ENCODE measurements around the gene ATF5.
"Not testable (repeated sequence)": the region's sequence is repeated elsewhere in the genome, so short reads cannot be mapped to it uniquely, and the experiment has no call there.

The ATF5 gene

GRCh38 chr19:49949742-49950589 lies 21.0 kb downstream of the ATF5 start:
- no peak for DNase-seq (ENCODE audit: low spot score)

- DNase-seq (ENCODE audit: low spot score): no peak
Observed at GRCh38 chr19:49950590-49950948, 21.6 kb downstream of the ATF5 start.

- no peak for DNase-seq (ENCODE audit: low spot score)
Observed at GRCh38 chr19:49950956-49951526, 22.0 kb downstream of the ATF5 start.

- no peak for DNase-seq (ENCODE audit: low spot score)
Observed at GRCh38 chr19:49951806-49952478, 22.9 kb downstream of the ATF5 start.

GRCh38 chr19:49952479-49952836 lies 23.5 kb downstream of the ATF5 start:
- no peak for DNase-seq (ENCODE audit: low spot score)

GRCh38 chr19:49952906-49953305 lies 23.9 kb downstream of the ATF5 start:
- DNase-seq (ENCODE audit: low spot score): no peak

GRCh38 chr19:49953416-49953815 lies 24.4 kb downstream of the ATF5 start:
- DNase-seq (ENCODE audit: low spot score): no peak

- DNase-seq (ENCODE audit: low spot score): no peak
Observed at GRCh38 chr19:49954092-49954829, 25.3 kb downstream of the ATF5 start.

- DNase-seq (ENCODE audit: low spot score): no peak
Observed at GRCh38 chr19:49954933-49955332, 25.9 kb downstream of the ATF5 start.

- no peak for DNase-seq (ENCODE audit: low spot score)
Observed at GRCh38 chr19:49956115-49956495, 27.1 kb downstream of the ATF5 start.

GRCh38 chr19:49957262-49957915 lies 28.4 kb downstream of the ATF5 start:
- no peak for DNase-seq (ENCODE audit: low spot score)

- DNase-seq (ENCODE audit: low spot score): not testable (repeated sequence)
Observed at GRCh38 chr19:49958144-49958543, 29.1 kb downstream of the ATF5 start.

GRCh38 chr19:49958596-49958995 lies 29.6 kb downstream of the ATF5 start:
- DNase-seq (ENCODE audit: low spot score): not testable (repeated sequence)

GRCh38 chr19:49959892-49960291 lies 30.9 kb downstream of the ATF5 start:
- not testable (repeated sequence) for DNase-seq (ENCODE audit: low spot score)

- not testable (repeated sequence) for DNase-seq (ENCODE audit: low spot score)
Observed at GRCh38 chr19:49960980-49961379, 32.0 kb downstream of the ATF5 start, which contains the start of gene SIGLEC11. TSS of gene SIGLEC11 (minus strand) at chr19:49961172. CDS start at chr19:49961081, 91 bp downstream.

GRCh38 chr19:49968279-49968922 lies 39.4 kb downstream of the ATF5 start:
- DNase-seq (ENCODE audit: low spot score): no peak

- DNase-seq (ENCODE audit: low spot score): not testable (repeated sequence)
Observed at GRCh38 chr19:49969355-49969754, 40.4 kb downstream of the ATF5 start.

- DNase-seq (ENCODE audit: low spot score): no peak
Observed at GRCh38 chr19:49971991-49972411, 43.0 kb downstream of the ATF5 start.

GRCh38 chr19:49972841-49973240 lies 43.8 kb downstream of the ATF5 start:
- no peak for DNase-seq (ENCODE audit: low spot score)

GRCh38 chr19:49973987-49974386 lies 45.0 kb downstream of the ATF5 start:
- no peak for DNase-seq (ENCODE audit: low spot score)

GRCh38 chr19:49975051-49975450 lies 46.0 kb downstream of the ATF5 start:
- no peak for DNase-seq (ENCODE audit: low spot score)

Data from GM03348 (cell line).